Esophagus muscularis mucosa (tissue), 4 donors: ENCODE measurements around the gene CSMD2. TPM values are rescaled to one million over a fixed set of nuclear protein-coding genes. Genes with fewer than 3 reads are reported as not detected.

Source experiments
- DNase-seq: peaks from one replicate; pipeline ENCODE4 v3.0.0-alpha.2; 2017; ENCODE audit errors: extremely low spot score
- H3K27ac ChIP-seq, 4 donors: fragments of 200-600 bp; sonication (generic); replicated peaks in 1 of 4; 1 replicate in 3 of 4; 2 replicates in 1 of 4; pipeline ENCODE4 v1.5.1; 2016 to 2019; ENCODE audit warnings: mild to moderate bottlenecking in 1 of 4
- H3K27me3 ChIP-seq, 4 donors: fragments of 200-600 bp; sonication (generic); one replicate each; pipeline versions ENCODE4 v1.5.1 to v1.6.0; 2016 to 2019
- H3K36me3 ChIP-seq, 4 donors: fragments of 200-600 bp; sonication (generic); one replicate each; pipeline ENCODE4 v1.5.1; 2016 to 2019
- H3K4me1 ChIP-seq, 4 donors: fragments of 200-600 bp; sonication (generic); one replicate each; pipeline ENCODE4 v1.5.1; 2016 to 2019
- H3K4me3 ChIP-seq, 4 donors: fragments of 200-600 bp; sonication (generic); 1 replicate in 2 of 4; 2 replicates in 2 of 4; pipeline ENCODE4 v1.5.1; 2016 to 2019; ENCODE audit warnings: mild to moderate bottlenecking in 4 of 4, moderate library complexity in 1 of 4
- H3K9me3 ChIP-seq, 4 donors: fragments of 200-600 bp; sonication (generic); 1 replicate in 3 of 4; 2 replicates in 1 of 4; pipeline ENCODE4 v1.5.1; 2016 to 2019
- CTCF ChIP-seq, 3 experiments: fragments of 200-600 bp in 2 of 3; fragments of 450-650 bp in 1 of 3; sonication (generic) in 2 of 3; IDR thresholded peaks; one replicate each; pipeline ENCODE4 v1.5.1; 2017 to 2019; ENCODE audit warnings: antibody characterized with exemption in 3 of 3, mild to moderate bottlenecking in 2 of 3, moderate library complexity in 1 of 3
- EP300 ChIP-seq: sonication (generic); formaldehyde crosslinking; IDR thresholded peaks from one replicate; pipeline ENCODE4 v1.6.1; 2017; ENCODE audit warnings: antibody characterized with exemption
- POLR2A ChIP-seq: fragments of 450-650 bp; IDR thresholded peaks from one replicate; pipeline ENCODE4 v1.6.1; 2017; ENCODE audit warnings: antibody characterized with exemption, moderate library complexity, mild to moderate bottlenecking, low read depth
- POLR2AphosphoS5 ChIP-seq, 2 donors: sonication (generic); formaldehyde crosslinking; IDR thresholded peaks; one replicate each; pipeline ENCODE4 v1.6.1; 2017; ENCODE audit warnings: antibody characterized with exemption in 2 of 2
- WGBS: methylation state at CpG from one replicate; pipeline ENCODE4 v1.1.5; 2018; 5-methylcytosine and 5-hydroxymethylcytosine counted together
- intact Hi-C: fragments of 100-400 bp; cut with DNase I; formaldehyde crosslinking; loops from one replicate; pipeline ENCODE4 v1.15.1; 2023
- total RNA-seq, 4 donors: library from RNA; depleted of rRNA; stranded (reverse); fragments of >200 nt; gene quantifications; one replicate each; pipeline versions ENCODE4 v1.1.0 to v1.2.1, GENCODE V29; 2016

CSMD2 gene
- total RNA-seq, 4 donors from 2014 or later: 0.26 to 0.75 (median 0.37) TPM

- Histone ChIP-seq H3K9me3 (peaks cover 0 to 17% (median 11%) of the 10 kb centered on the region in 4 donors), H3K4me1 (no peaks in the 10 kb centered on the region), H3K4me3 (no peak overlapping the region), H3K27me3 (peaks cover 0 to 37% (median 0%) of the 10 kb centered on the region in 4 donors), H3K36me3 (no peaks in the 10 kb centered on the region), H3K27ac (no peak overlapping the region)
- TF ChIP-seq CTCF (IDR thresholded peaks at IDR 0.05): no peak
- no peak for TF ChIP-seq POLR2A
- TF ChIP-seq POLR2AphosphoS5 (IDR thresholded peaks at IDR 0.05): no peak
- no peak for TF ChIP-seq EP300
- 36% methylated on average over 3 of the region's 3 CpGs for WGBS
- intact Hi-C loops: no loop called here
- DNase-seq: no peak
Measured at GRCh38 chr1:34192621-34193020, 27.6 kb upstream of the CSMD2 start.

GRCh38 chr1:34190692-34191091 lies 25.7 kb upstream of the CSMD2 start:
- no peaks in the 10 kb centered on the region for H3K36me3 ChIP-seq
- DNase-seq: no peak
- peaks cover 0 to 17% (median 11%) of the 10 kb centered on the region in 4 donors for H3K9me3 ChIP-seq
- intact Hi-C loops: no loop called here
- no peak overlapping the region for H3K27ac ChIP-seq
- H3K4me3 ChIP-seq: no peak overlapping the region
- TF ChIP-seq EP300 (no peak), POLR2AphosphoS5 (IDR thresholded peaks at IDR 0.05) (no peak), POLR2A (no peak), CTCF (IDR thresholded peaks at IDR 0.05) (no peak)
- peaks cover 0 to 34% (median 4%) of the 10 kb centered on the region in 4 donors for H3K27me3 ChIP-seq
- 86% methylated on average over 2 of the region's 2 CpGs for WGBS
- no peaks in the 10 kb centered on the region for H3K4me1 ChIP-seq

GRCh38 chr1:34188985-34189384 lies 24.0 kb upstream of the CSMD2 start:
- no peak for DNase-seq
- H3K36me3 ChIP-seq: no peaks in the 10 kb centered on the region
- peaks cover 0 to 42% (median 4%) of the 10 kb centered on the region in 4 donors for H3K27me3 ChIP-seq
- no peak overlapping the region for H3K4me3 ChIP-seq
- H3K9me3 ChIP-seq: peaks cover 0 to 17% (median 11%) of the 10 kb centered on the region in 4 donors
- no peak for TF ChIP-seq CTCF (IDR thresholded peaks at IDR 0.05)
- intact Hi-C loops: no loop called here
- 78% methylated on average over 4 of the region's 4 CpGs for WGBS
- no peak overlapping the region for H3K27ac ChIP-seq
- no peaks in the 10 kb centered on the region for H3K4me1 ChIP-seq

DNA sequence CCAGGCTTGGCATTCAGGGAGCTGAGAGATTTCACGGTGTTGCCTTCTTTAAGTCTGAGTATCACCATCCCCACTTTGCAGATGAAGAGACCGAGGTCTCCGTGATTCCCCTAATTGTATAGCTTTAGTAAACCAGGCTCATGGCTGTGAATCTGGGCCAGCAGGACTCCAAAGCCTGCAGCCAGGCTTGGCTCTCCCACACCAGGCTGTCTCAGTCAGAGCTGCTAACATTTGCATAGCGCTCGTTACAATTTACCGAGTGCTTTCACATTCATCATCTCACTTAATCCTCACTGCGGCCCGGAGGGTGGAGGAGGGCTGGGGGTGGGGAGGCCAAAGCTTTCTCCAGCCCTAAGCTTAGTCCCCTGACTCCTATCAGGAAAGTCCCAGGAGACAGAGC lies 23.4 kb upstream of the CSMD2 start:
- TF ChIP-seq EP300 (no peak), POLR2A (no peak), CTCF (IDR thresholded peaks at IDR 0.05) (no peak), POLR2AphosphoS5 (IDR thresholded peaks at IDR 0.05) (no peak)
- no peak for DNase-seq
- H3K27me3 ChIP-seq: peaks cover 0 to 42% (median 4%) of the 10 kb centered on the region in 4 donors
- H3K36me3 ChIP-seq: no peaks in the 10 kb centered on the region
- H3K9me3 ChIP-seq: peaks cover 0 to 17% (median 11%) of the 10 kb centered on the region in 4 donors
- H3K4me3 ChIP-seq: no peak overlapping the region
- 26% methylated on average over 8 of the region's 8 CpGs for WGBS
- no peaks in the 10 kb centered on the region for H3K4me1 ChIP-seq
- intact Hi-C loops: no loop called here
- H3K27ac ChIP-seq: no peak overlapping the region
